Muscle layer of duodenum (tissue), 2 donors: ENCODE data around the gene AKAP8L.
A peak's percentile ranks its signal among the peaks of the same experiment; 100 is the strongest.

Experiments used
- H3K27ac ChIP-seq: one replicate; pipeline ENCODE4 v1.7.0; 2013; ENCODE audit warnings: mild to moderate bottlenecking, low read length
- H3K27me3 ChIP-seq: one replicate; pipeline ENCODE4 v1.7.0; 2013; ENCODE audit warnings: low read depth, mild to moderate bottlenecking, control low read depth, low read length
- H3K36me3 ChIP-seq, 2 donors: one replicate each; pipeline ENCODE4 v1.7.0; 2013; ENCODE audit warnings: low read length in 2 of 2, control low read depth in 1 of 2, mild to moderate bottlenecking in 1 of 2; ENCODE audit not compliant: insufficient read depth in 2 of 2, control insufficient read depth in 1 of 2
- H3K4me1 ChIP-seq, 2 donors: one replicate each; pipeline ENCODE4 v1.7.0; 2013; ENCODE audit warnings: low read length in 2 of 2, mild to moderate bottlenecking in 2 of 2, control low read depth in 1 of 2, moderate library complexity in 1 of 2; ENCODE audit not compliant: insufficient read depth in 2 of 2, control insufficient read depth in 1 of 2
- H3K4me3 ChIP-seq, 2 donors: one replicate each; pipeline ENCODE4 v1.7.0; 2013; ENCODE audit warnings: low read length in 2 of 2, low read depth in 1 of 2, mild to moderate bottlenecking in 1 of 2
- H3K9me3 ChIP-seq, 2 donors: one replicate each; pipeline ENCODE4 v1.7.0; 2013; ENCODE audit warnings: low read length in 2 of 2, control low read depth in 1 of 2, mild to moderate bottlenecking in 1 of 2; ENCODE audit not compliant: control insufficient read depth in 1 of 2
- donor health status: healthy.

The AKAP8L gene

GRCh38 chr19:15418579-15419412, at the start of gene AKAP8L:
Gene AKAP8L, minus strand, starts transcription at chr19:15418988. Its CDS starts 65 bp downstream, at chr19:15418923.
- peaks cover 21 to 42% of the 10 kb centered on the region in 2 donors for H3K4me1 ChIP-seq
- peaks cover 10 to 18% of the 10 kb centered on the region in 2 donors for H3K36me3 ChIP-seq
- peak within 1 kb of the TSS; percentile 75 for H3K27ac ChIP-seq
- H3K4me3 ChIP-seq: peak within 1 kb of the TSS; percentile 99
- H3K27me3 ChIP-seq: no peaks in the 10 kb centered on the region
- peaks cover 0 to 6% of the 10 kb centered on the region in 2 donors for H3K9me3 ChIP-seq

- Histone ChIP-seq H3K36me3 (no peaks in the 10 kb centered on the region), H3K4me3 (no peak overlapping the region), H3K27me3 (peaks cover 10% of the 10 kb centered on the region), H3K9me3 (peaks cover 0 to under 1% of the 10 kb centered on the region in 2 donors), H3K4me1 (peaks cover 0 to 7% of the 10 kb centered on the region in 2 donors), H3K27ac (no peak overlapping the region)
Measured at GRCh38 chr19:15467734-15468214, 49.0 kb upstream of the AKAP8L start.

- no peaks in the 10 kb centered on the region for H3K9me3 ChIP-seq
- H3K36me3 ChIP-seq: no peaks in the 10 kb centered on the region
- H3K4me1 ChIP-seq: peaks cover 0 to 7% of the 10 kb centered on the region in 2 donors
- no peak overlapping the region for H3K4me3 ChIP-seq
- H3K27ac ChIP-seq: no peak overlapping the region
- H3K27me3 ChIP-seq: peaks cover 10% of the 10 kb centered on the region
Measured at GRCh38 chr19:15466851-15467733, 48.3 kb upstream of the AKAP8L start.

- H3K4me1 ChIP-seq: peaks cover 0 to 4% of the 10 kb centered on the region in 2 donors
- peak within 1 kb of the TSS; percentile 12 to 47 for H3K4me3 ChIP-seq
Measured at GRCh38 chr19:15464394-15465385, 45.9 kb upstream of the AKAP8L start, which contains the start of gene RASAL3. Gene RASAL3, minus strand, starts transcription at chr19:15464544. Its CDS starts 186 bp downstream, at chr19:15464358.

GRCh38 chr19:15463861-15464371, 45.1 kb upstream of the AKAP8L start:
- no peaks in the 10 kb centered on the region for H3K9me3 ChIP-seq
- H3K27me3 ChIP-seq: peaks cover 6% of the 10 kb centered on the region
- no peaks in the 10 kb centered on the region for H3K36me3 ChIP-seq
- no peak overlapping the region for H3K27ac ChIP-seq
- H3K4me3 ChIP-seq: peak overlapping the region; percentile 7 to 47
- no peaks in the 10 kb centered on the region for H3K4me1 ChIP-seq

More at GRCh38 chr19:15464394-15465385, 45.9 kb upstream of the AKAP8L start, which contains the start of gene RASAL3:
- Histone ChIP-seq H3K27ac (no peak within 1 kb of the TSS), H3K36me3 (no peaks in the 10 kb centered on the region), H3K27me3 (peaks cover 10% of the 10 kb centered on the region), H3K9me3 (no peaks in the 10 kb centered on the region)

- Histone ChIP-seq H3K4me1 (peaks cover 0 to 14% of the 10 kb centered on the region in 2 donors), H3K27ac (no peak overlapping the region), H3K9me3 (no peaks in the 10 kb centered on the region), H3K27me3 (peaks cover under 1% of the 10 kb centered on the region), H3K36me3 (no peaks in the 10 kb centered on the region), H3K4me3 (no peak overlapping the region)
Measured at GRCh38 chr19:15461694-15462093, 42.9 kb upstream of the AKAP8L start.

- no peaks in the 10 kb centered on the region for H3K36me3 ChIP-seq
- H3K4me3 ChIP-seq: no peak overlapping the region
- H3K27me3 ChIP-seq: peaks cover 11% of the 10 kb centered on the region
Measured at GRCh38 chr19:15457701-15458484, 39.1 kb upstream of the AKAP8L start.

GRCh38 chr19:15456871-15457700, 38.3 kb upstream of the AKAP8L start:
- Histone ChIP-seq H3K9me3 (no peaks in the 10 kb centered on the region), H3K4me1 (peaks cover 0 to 26% of the 10 kb centered on the region in 2 donors), H3K36me3 (no peaks in the 10 kb centered on the region), H3K27ac (no peak overlapping the region), H3K27me3 (peaks cover 11% of the 10 kb centered on the region), H3K4me3 (no peak overlapping the region)

More at GRCh38 chr19:15457701-15458484, 39.1 kb upstream of the AKAP8L start:
- Histone ChIP-seq H3K9me3 (no peaks in the 10 kb centered on the region), H3K4me1 (peaks cover 0 to 22% of the 10 kb centered on the region in 2 donors), H3K27ac (no peak overlapping the region)

- no peak overlapping the region for H3K4me3 ChIP-seq
- no peaks in the 10 kb centered on the region for H3K9me3 ChIP-seq
- peaks cover 0 to 26% of the 10 kb centered on the region in 2 donors for H3K4me1 ChIP-seq
- no peaks in the 10 kb centered on the region for H3K36me3 ChIP-seq
- peaks cover 11% of the 10 kb centered on the region for H3K27me3 ChIP-seq
- no peak overlapping the region for H3K27ac ChIP-seq
Measured at GRCh38 chr19:15456441-15456840, 37.7 kb upstream of the AKAP8L start.
